Measurements from ENCODE around the gene MMP1.

MMP1 gene

DNA sequence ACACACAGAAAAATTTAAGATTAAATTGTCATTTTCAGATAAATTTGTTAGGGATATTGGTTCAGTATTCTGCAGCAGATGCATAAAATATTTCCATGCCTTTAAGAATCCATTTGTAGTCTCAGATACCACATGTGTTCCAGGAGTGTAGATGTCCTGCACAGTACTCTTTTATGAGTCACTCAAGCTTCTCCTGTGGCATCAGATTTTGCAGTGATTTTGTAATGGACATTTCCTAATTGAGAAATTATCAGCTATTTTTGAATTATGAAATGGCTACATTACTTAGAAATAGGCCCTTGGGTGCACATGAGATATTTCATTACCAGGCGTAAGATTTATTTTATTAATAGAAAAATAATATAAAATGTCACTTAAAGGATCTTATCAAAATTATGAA, 26.6 kb upstream of the MMP1 start:
- peaks cover 21% of the 10 kb centered on the region for H3K27me3 Mint-ChIP-seq
- peaks cover 3% of the 10 kb centered on the region for H3K9me3 Mint-ChIP-seq (ENCODE audit: low read depth)
- no peak overlapping the region for H3K4me3 Mint-ChIP-seq
- no peak overlapping the region for H3K27ac Mint-ChIP-seq
- H3K4me1 Mint-ChIP-seq (ENCODE audit: low read depth), result no peaks in the 10 kb centered on the region
- peaks cover 3% of the 10 kb centered on the region for H3K36me3 Mint-ChIP-seq

DNA sequence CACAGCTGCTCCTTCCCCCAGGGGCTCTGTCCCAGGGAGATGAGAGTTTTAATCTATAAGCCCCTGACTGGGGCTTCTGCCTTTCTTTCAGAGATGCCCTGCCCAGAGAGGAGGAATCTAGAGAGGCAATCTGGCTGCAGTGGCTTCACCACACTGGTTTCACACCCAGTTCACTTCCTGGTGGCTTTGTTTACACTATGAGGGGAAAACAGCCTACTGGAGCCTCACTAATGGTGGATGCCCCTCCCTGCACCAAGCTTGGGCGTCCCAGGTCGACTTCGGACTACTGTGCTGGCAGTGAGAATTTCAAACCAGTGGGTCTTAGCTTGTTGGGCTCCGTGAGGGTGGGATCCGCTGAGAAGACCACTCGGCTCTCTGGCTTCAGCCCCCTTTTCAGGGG, 21.5 kb upstream of the MMP1 start:
- Mint-ChIP-seq H3K27me3 (peaks cover 3% of the 10 kb centered on the region), H3K4me3 (no peak overlapping the region), H3K27ac (no peak overlapping the region), H3K9me3 (ENCODE audit: low read depth) (peaks cover 8% of the 10 kb centered on the region), H3K4me1 (ENCODE audit: low read depth) (no peaks in the 10 kb centered on the region), H3K36me3 (no peaks in the 10 kb centered on the region)

GRCh38 chr11:102813484-102813883, 15.5 kb upstream of the MMP1 start:
- Mint-ChIP-seq H3K4me3 (no peak overlapping the region), H3K27ac (no peak overlapping the region), H3K36me3 (no peaks in the 10 kb centered on the region), H3K4me1 (ENCODE audit: low read depth) (no peaks in the 10 kb centered on the region), H3K9me3 (ENCODE audit: low read depth) (peaks cover 8% of the 10 kb centered on the region), H3K27me3 (peaks cover 12% of the 10 kb centered on the region)

DNA sequence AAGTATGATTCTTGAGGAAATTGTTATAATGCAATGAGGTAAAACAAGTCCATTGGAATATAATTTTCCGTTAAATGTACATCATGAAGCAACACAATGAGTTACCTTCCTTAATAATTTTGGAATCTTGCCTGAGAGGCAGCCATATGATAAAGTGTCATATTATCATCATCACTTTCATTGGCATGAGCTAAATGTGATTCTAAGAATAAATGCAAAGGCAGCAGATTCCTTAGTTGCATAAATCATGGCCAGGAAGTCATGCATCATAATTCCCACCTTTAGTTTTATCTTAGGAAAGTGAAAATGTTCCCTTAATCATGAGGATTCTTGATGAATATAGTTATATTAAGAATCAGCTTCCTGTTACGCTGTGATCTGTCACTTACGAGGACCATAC, 14.2 kb upstream of the MMP1 start:
- Mint-ChIP-seq H3K4me1 (ENCODE audit: low read depth) (no peaks in the 10 kb centered on the region), H3K27me3 (peaks cover 12% of the 10 kb centered on the region), H3K27ac (no peak overlapping the region), H3K4me3 (no peak overlapping the region), H3K9me3 (ENCODE audit: low read depth) (peaks cover 7% of the 10 kb centered on the region), H3K36me3 (no peaks in the 10 kb centered on the region)

DNA sequence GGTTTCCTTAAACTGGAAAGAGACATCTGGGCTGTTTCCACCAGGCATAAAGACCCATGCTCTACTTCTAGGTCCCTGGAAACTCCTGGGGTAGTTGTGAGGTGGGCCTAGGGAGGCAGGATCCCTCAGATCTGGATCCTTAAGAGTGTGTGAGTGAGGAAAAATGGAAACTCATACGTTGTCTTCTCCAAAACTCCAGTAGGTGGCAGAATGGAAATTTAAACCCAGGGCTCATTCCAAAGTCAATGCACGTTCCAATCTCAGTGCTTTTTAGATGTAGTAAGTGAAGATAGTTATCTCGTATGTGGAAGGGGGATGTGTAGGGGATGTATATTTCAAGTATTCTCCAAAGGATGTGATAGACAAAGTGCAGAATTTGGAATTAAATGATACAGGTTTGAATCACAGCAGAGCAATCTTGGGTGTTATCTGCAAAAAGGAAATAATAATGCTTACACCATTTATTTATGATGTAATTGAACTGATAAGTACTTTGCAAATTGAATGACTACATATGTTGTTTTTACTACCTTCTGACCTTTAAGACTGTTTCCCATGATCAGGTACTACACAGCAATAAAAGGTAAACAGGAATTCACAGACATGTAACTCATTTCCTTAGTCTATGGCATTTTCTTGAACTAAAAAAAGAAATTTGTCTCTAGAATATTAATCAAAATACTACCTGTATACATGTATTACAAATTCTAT, 13.1 kb upstream of the MMP1 start:
- H3K27ac Mint-ChIP-seq, result no peak overlapping the region
- no peaks in the 10 kb centered on the region for H3K36me3 Mint-ChIP-seq
- no peaks in the 10 kb centered on the region for H3K9me3 Mint-ChIP-seq (ENCODE audit: low read depth)
- H3K4me1 Mint-ChIP-seq (ENCODE audit: low read depth), result no peaks in the 10 kb centered on the region
- H3K4me3 Mint-ChIP-seq, result no peak overlapping the region
- peaks cover 12% of the 10 kb centered on the region for H3K27me3 Mint-ChIP-seq

GRCh38 chr11:102809971-102810370, 12.0 kb upstream of the MMP1 start:
- H3K4me3 Mint-ChIP-seq, result no peak overlapping the region
- no peak overlapping the region for H3K27ac Mint-ChIP-seq
- H3K4me1 Mint-ChIP-seq (ENCODE audit: low read depth), result no peaks in the 10 kb centered on the region
- H3K9me3 Mint-ChIP-seq (ENCODE audit: low read depth), result no peaks in the 10 kb centered on the region
- peaks cover 14% of the 10 kb centered on the region for H3K27me3 Mint-ChIP-seq
- no peaks in the 10 kb centered on the region for H3K36me3 Mint-ChIP-seq

DNA sequence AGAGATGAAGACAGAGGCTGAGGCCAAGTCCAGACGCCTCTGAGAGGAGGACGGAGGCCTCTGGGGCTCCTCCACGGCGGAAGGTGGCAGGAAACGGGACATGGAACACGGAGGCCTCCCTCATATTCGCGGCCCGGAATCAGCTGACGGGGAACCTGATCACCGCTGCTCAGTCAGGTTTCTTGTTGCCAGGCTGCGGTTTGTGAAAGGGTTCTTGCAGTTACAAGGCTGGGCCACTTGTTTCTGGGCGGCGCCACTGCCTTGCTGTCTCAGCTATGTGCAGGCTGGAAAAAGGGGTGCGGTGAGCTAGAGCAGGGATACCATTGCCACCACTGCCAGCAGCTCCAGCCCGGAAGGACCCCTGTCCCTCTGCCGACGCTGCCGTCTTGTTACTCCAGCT, 10.0 kb upstream of the MMP1 start:
- Mint-ChIP-seq H3K4me1 (ENCODE audit: low read depth) (no peaks in the 10 kb centered on the region), H3K27ac (no peak overlapping the region), H3K27me3 (peaks cover 21% of the 10 kb centered on the region), H3K9me3 (ENCODE audit: low read depth) (no peaks in the 10 kb centered on the region), H3K36me3 (no peaks in the 10 kb centered on the region), H3K4me3 (no peak overlapping the region)

DNA sequence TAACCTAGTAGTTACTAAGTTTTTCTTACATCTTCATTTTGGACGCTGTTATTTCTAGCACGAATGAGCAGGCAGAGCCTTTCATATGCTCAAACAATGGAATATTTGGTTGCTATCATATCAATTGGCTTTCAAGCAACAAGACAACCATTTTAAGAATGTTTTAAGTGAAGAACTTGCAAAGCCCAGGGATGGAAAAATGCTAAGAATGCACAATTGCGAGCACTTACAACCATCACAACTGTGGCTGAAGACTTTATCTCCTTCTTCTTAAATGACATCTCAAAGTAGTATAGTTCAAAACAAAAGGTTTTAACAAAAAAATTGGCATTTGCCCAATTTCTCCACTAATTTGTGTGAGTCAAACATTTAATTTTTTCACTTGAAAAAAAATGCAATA, 8.3 kb upstream of the MMP1 start:
- peaks cover 21% of the 10 kb centered on the region for H3K27me3 Mint-ChIP-seq
- no peak overlapping the region for H3K4me3 Mint-ChIP-seq
- H3K27ac Mint-ChIP-seq, result no peak overlapping the region
- no peaks in the 10 kb centered on the region for H3K4me1 Mint-ChIP-seq (ENCODE audit: low read depth)
- H3K9me3 Mint-ChIP-seq (ENCODE audit: low read depth), result no peaks in the 10 kb centered on the region
- no peaks in the 10 kb centered on the region for H3K36me3 Mint-ChIP-seq

DNA sequence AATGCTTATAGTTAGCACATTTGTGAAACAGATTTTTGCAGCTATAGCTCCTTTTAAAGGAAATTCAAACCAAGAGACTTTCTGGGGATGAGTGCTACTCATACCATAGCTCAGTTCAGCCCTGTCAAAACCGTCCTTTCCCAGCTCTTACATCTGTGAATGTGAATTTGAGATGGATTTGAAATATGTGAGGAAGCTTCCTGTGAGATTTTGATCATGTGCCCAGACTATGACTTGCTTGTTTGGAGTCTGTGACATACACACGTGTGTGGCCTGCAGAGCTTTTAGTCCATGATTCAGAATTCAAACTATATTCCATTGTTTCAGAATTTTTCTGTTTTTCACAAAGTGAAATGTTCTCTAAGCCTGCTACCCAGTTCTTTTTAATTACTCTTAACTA, 4.4 kb upstream of the MMP1 start:
- Mint-ChIP-seq H3K27me3 (peaks cover 9% of the 10 kb centered on the region), H3K9me3 (ENCODE audit: low read depth) (no peaks in the 10 kb centered on the region), H3K27ac (no peak overlapping the region), H3K4me3 (no peak overlapping the region), H3K4me1 (ENCODE audit: low read depth) (no peaks in the 10 kb centered on the region), H3K36me3 (no peaks in the 10 kb centered on the region)

GRCh38 chr11:102800767-102801166, 2.8 kb upstream of the MMP1 start:
- no peaks in the 10 kb centered on the region for H3K4me1 Mint-ChIP-seq (ENCODE audit: low read depth)
- H3K9me3 Mint-ChIP-seq (ENCODE audit: low read depth), result no peaks in the 10 kb centered on the region
- H3K27ac Mint-ChIP-seq, result no peak overlapping the region
- no peak overlapping the region for H3K4me3 Mint-ChIP-seq
- no peaks in the 10 kb centered on the region for H3K36me3 Mint-ChIP-seq
- H3K27me3 Mint-ChIP-seq, result peaks cover 9% of the 10 kb centered on the region

GRCh38 chr11:102799681-102800340, 1.9 kb upstream of the MMP1 start:
- Mint-ChIP-seq H3K27ac (no peak overlapping the region), H3K9me3 (ENCODE audit: low read depth) (no peaks in the 10 kb centered on the region), H3K36me3 (no peaks in the 10 kb centered on the region), H3K4me1 (ENCODE audit: low read depth) (no peaks in the 10 kb centered on the region), H3K4me3 (no peak overlapping the region), H3K27me3 (peaks cover 7% of the 10 kb centered on the region)

DNA sequence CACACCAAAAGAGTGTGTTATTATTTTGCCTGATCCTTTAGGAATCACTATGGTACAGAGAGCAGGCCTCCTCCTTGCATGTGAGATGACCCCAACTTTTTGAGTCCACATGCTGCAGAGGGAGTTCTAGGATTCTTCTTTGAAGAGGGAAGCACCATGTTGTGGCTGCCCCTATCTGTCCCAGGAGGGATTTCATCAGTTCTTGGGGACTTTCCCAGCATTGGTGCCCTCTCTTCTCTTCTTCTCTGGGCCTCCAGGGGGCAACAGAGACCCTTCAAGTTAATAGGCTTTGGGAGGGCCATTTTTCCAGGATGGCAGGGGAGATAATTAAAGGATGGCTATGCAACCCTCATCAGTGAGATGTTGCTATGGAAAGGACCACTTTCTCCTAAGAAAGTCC, 3.6 kb downstream of the MMP1 start:
- H3K4me1 Mint-ChIP-seq (ENCODE audit: low read depth), result no peaks in the 10 kb centered on the region
- no peaks in the 10 kb centered on the region for H3K27me3 Mint-ChIP-seq
- no peak overlapping the region for H3K27ac Mint-ChIP-seq
- no peaks in the 10 kb centered on the region for H3K36me3 Mint-ChIP-seq
- no peaks in the 10 kb centered on the region for H3K9me3 Mint-ChIP-seq (ENCODE audit: low read depth)
- no peak overlapping the region for H3K4me3 Mint-ChIP-seq

- no peak overlapping the region for H3K4me3 Mint-ChIP-seq
- no peak overlapping the region for H3K27ac Mint-ChIP-seq
- no peaks in the 10 kb centered on the region for H3K9me3 Mint-ChIP-seq (ENCODE audit: low read depth)
- no peaks in the 10 kb centered on the region for H3K36me3 Mint-ChIP-seq
- no peaks in the 10 kb centered on the region for H3K4me1 Mint-ChIP-seq (ENCODE audit: low read depth)
- H3K27me3 Mint-ChIP-seq, result no peaks in the 10 kb centered on the region
Measured at GRCh38 chr11:102793677-102794290, 4.2 kb downstream of the MMP1 start.

DNA sequence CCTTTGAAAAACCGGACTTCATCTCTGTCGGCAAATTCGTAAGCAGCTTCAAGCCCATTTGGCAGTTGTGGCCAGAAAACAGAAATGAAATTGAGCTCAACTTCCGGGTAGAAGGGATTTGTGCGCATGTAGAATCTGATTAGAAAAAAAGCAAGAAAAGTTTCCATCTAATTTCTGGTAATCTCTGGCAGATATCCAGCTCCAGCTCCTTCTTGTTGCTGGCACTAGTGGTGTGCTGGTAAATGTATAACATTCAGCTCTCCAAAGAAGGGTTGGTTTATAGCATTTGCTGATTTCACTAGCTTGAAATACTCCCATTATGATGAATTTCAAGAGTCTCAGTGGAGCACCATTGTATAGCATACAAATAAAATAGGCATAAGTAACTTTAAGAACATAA, 5.4 kb downstream of the MMP1 start:
- H3K4me1 Mint-ChIP-seq (ENCODE audit: low read depth), result no peaks in the 10 kb centered on the region
- H3K9me3 Mint-ChIP-seq (ENCODE audit: low read depth), result no peaks in the 10 kb centered on the region
- no peaks in the 10 kb centered on the region for H3K36me3 Mint-ChIP-seq
- no peaks in the 10 kb centered on the region for H3K27me3 Mint-ChIP-seq
- no peak overlapping the region for H3K4me3 Mint-ChIP-seq
- no peak overlapping the region for H3K27ac Mint-ChIP-seq

DNA sequence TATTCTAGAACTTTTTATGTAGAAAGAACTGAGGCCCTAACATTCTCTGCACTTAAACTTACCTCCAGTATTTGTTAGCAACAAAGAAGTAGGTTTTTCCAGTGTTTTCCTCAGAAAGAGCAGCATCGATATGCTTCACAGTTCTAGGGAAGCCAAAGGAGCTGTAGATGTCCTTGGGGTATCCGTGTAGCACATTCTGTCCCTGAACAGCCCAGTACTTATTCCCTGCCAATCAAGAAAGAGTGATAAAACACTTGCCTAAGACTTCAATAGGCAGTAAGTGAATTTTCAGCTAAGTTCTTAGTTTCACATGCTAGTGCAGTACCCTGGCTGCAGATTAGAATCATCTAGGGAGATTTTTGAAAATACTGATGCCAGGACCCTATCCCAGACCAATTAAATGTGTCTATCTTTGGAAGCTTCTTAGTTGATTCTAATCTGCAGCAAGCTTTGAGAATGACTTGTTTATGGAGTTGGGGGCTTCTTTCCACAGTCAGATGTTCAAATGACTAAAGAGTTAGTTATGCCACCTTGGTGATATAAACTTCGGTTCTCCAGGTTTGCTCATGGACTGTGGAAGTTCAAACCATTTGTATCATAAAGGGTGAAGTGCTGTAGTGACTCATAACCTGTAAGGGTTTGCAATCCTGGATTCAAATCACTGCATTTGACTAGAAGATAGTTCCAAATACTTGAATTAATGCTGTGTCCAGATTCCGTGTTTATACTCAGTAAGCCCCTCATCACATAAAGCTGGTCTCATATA, 6.5 kb downstream of the MMP1 start:
- Mint-ChIP-seq H3K27ac (no peak overlapping the region), H3K4me1 (ENCODE audit: low read depth) (no peaks in the 10 kb centered on the region), H3K27me3 (no peaks in the 10 kb centered on the region), H3K36me3 (no peaks in the 10 kb centered on the region), H3K4me3 (no peak overlapping the region), H3K9me3 (ENCODE audit: low read depth) (no peaks in the 10 kb centered on the region)

Data from activated naive CD8-positive, alpha-beta T cell (primary cell).